ENCODE measurements around the gene C19orf25. TPM values are rescaled to one million over a fixed set of nuclear protein-coding genes. Genes with fewer than 3 reads are reported as not detected.

The C19orf25 gene
- total and polyA plus RNA-seq, 10 of the 15 experiments (the other 5 are each of a cell fraction or from before 2014, with no cell fraction given), result 1.2 to 67.0 (median 25.6) TPM

- TF ChIP-seq CREB1 (IDR thresholded peaks at IDR 0.05; ENCODE audit: low read depth) (peak; percentile 68), PBX3 (IDR thresholded peaks at IDR 0.05; ENCODE audit: insufficient replicate concordance, low read depth, low read length) (peak; percentile 92), ZNF217 (IDR thresholded peaks at IDR 0.05) (peak; percentile 99), YY1 (IDR thresholded peaks at IDR 0.05; ENCODE audit: low read depth, low read length) (peak; percentile 40; the same call in 1 of the 2 replicates), RELB (IDR thresholded peaks at IDR 0.05; ENCODE audit: low read depth) (peak; percentile 94), ZBTB11 (CRISPR knock-in tag; IDR thresholded peaks at IDR 0.05) (no peak; the same call in none of the 2 replicates), SMC3 (IDR thresholded peaks at IDR 0.05; ENCODE audit: borderline replicate concordance, low read length) (no peak), ATF3 (IDR thresholded peaks at IDR 0.05; ENCODE audit: borderline replicate concordance, extremely low read depth, low read depth, low read length) (peak; percentile 58; the same call in 1 of the 2 replicates), POLR2A (IDR thresholded peaks at IDR 0.05; ENCODE audit: low read depth, low read length) (peak; percentile 98), SUZ12 (IDR thresholded peaks at IDR 0.05; ENCODE audit: unreplicated experiment) (no peak), ESRRA (IDR thresholded peaks at IDR 0.05; ENCODE audit: low read length) (no peak), IKZF2 (IDR thresholded peaks at IDR 0.05) (no peak), BCL11A (IDR thresholded peaks at IDR 0.05; ENCODE audit: low read depth, low read length) (0 out of 2 replicates have a peak, but pooled peaks have one; percentile 25), REST (IDR thresholded peaks at IDR 0.05; ENCODE audit: low read depth, low read length) (no peak), TARDBP (IDR thresholded peaks at IDR 0.05; ENCODE audit: borderline replicate concordance) (no peak), TAF1 (IDR thresholded peaks at IDR 0.05; ENCODE audit: borderline replicate concordance, low read depth, low read length) (peak; percentile 49; the same call in 1 of the 2 replicates), MAX (IDR thresholded peaks at IDR 0.05; ENCODE audit: low read depth, low read length) (peak; percentile 50), ZNF384 (IDR thresholded peaks at IDR 0.05; ENCODE audit: borderline replicate concordance, low read depth, low read length) (no peak), CHD1 (IDR thresholded peaks at IDR 0.05; ENCODE audit: low read depth, low read length) (no peak), RB1 (IDR thresholded peaks at IDR 0.05; ENCODE audit: borderline replicate concordance) (peak; percentile 77)
Observed at GRCh38 chr19:1478934-1479707, at the start of gene C19orf25 (continued).

All from GM12878 (cell line).